Umbilical cord (tissue), 2 donors: ENCODE measurements around the gene COPG1. TPM values are rescaled to one million over a fixed set of nuclear protein-coding genes. Genes with fewer than 3 reads are reported as not detected.
"Not testable (repeated sequence)": the region's sequence is repeated elsewhere in the genome, so short reads cannot be mapped to it uniquely, and the experiment has no call there.

Experiments used
- DNase-seq: peaks from one replicate; pipeline ENCODE4 v3.0.0-alpha.2; 2015; ENCODE audit warnings: low spot score
- total RNA-seq: library from RNA; depleted of rRNA; stranded (reverse); fragments of >200 nt; gene quantifications from one replicate; pipeline ENCODE4 v1.2.3, GENCODE V29; 2014; ENCODE audit warnings: low replicate concordance; ENCODE audit not compliant: insufficient read depth

Gene COPG1
- total RNA-seq, result 139 TPM

- peak; percentile 92 for DNase-seq
Measured at GRCh38 chr3:129249284-129250065, at the start of gene COPG1. TSS of gene COPG1 (plus strand) at chr3:129249606. CDS start at chr3:129249710, 104 bp downstream.

GRCh38 chr3:129204473-129204872 is 44.9 kb upstream of the COPG1 start:
- no peak for DNase-seq

- no peak for DNase-seq
Measured at GRCh38 chr3:129205109-129205832, 44.1 kb upstream of the COPG1 start.

GRCh38 chr3:129207479-129207878 is 41.9 kb upstream of the COPG1 start:
- peak; percentile 90 for DNase-seq

GRCh38 chr3:129211345-129211744 is 38.1 kb upstream of the COPG1 start:
- no peak for DNase-seq

GRCh38 chr3:129211772-129212171 is 37.6 kb upstream of the COPG1 start:
- peak; percentile 66 for DNase-seq

GRCh38 chr3:129213238-129213637 is 36.2 kb upstream of the COPG1 start:
- DNase-seq, result no peak

GRCh38 chr3:129218742-129219141 is 30.7 kb upstream of the COPG1 start:
- DNase-seq, result no peak

- DNase-seq, result not testable (repeated sequence)
Measured at GRCh38 chr3:129224387-129224786, 25.0 kb upstream of the COPG1 start.

GRCh38 chr3:129224984-129225393 is 24.4 kb upstream of the COPG1 start:
- DNase-seq, result peak; percentile 89

GRCh38 chr3:129226374-129226773 is 23.0 kb upstream of the COPG1 start:
- peak; percentile 73 for DNase-seq

GRCh38 chr3:129228891-129229585 is 20.4 kb upstream of the COPG1 start:
- DNase-seq, result no peak

- DNase-seq, result no peak
Measured at GRCh38 chr3:129230311-129231019, 18.9 kb upstream of the COPG1 start.

GRCh38 chr3:129231331-129232119 is 17.9 kb upstream of the COPG1 start:
- DNase-seq, result no peak

- peak; percentile 48 for DNase-seq
Measured at GRCh38 chr3:129233538-129233937, 15.9 kb upstream of the COPG1 start.

GRCh38 chr3:129234441-129234840 is 15.0 kb upstream of the COPG1 start:
- DNase-seq, result no peak

- DNase-seq, result no peak
Measured at GRCh38 chr3:129235344-129235917, 14.0 kb upstream of the COPG1 start.

- no peak for DNase-seq
Measured at GRCh38 chr3:129238945-129239705, 10.3 kb upstream of the COPG1 start.

- no peak for DNase-seq
Measured at GRCh38 chr3:129239991-129240390, 9.4 kb upstream of the COPG1 start.

GRCh38 chr3:129240436-129240835 is 9.0 kb upstream of the COPG1 start:
- DNase-seq, result no peak
